Spinal cord (tissue), 10 donors: Measurements from ENCODE around the gene MOGAT1. TPM values are rescaled to one million over a fixed set of nuclear protein-coding genes. Genes with fewer than 3 reads are reported as not detected.

Experiments
- DNase-seq, 6 donors: peaks; one replicate each; pipeline versions ENCODE4 v3.0.0 to v3.0.0-alpha.2; 2013 to 2015; ENCODE audit warnings: low spot score in 6 of 6, low read depth in 4 of 6
- H3K27ac ChIP-seq: one replicate; pipeline ENCODE4 v1.5.1; 2013; ENCODE audit warnings: low read depth, low read length, control low read depth
- H3K27me3 ChIP-seq: one replicate; pipeline ENCODE4 v1.6.1; 2013; ENCODE audit warnings: low read length; ENCODE audit not compliant: control insufficient read depth, insufficient read depth
- H3K36me3 ChIP-seq: one replicate; pipeline ENCODE4 v1.6.1; 2013; ENCODE audit warnings: low read length; ENCODE audit not compliant: control insufficient read depth, insufficient read depth
- H3K4me1 ChIP-seq: one replicate; pipeline ENCODE4 v1.6.1; 2013; ENCODE audit warnings: low read length; ENCODE audit not compliant: control insufficient read depth, insufficient read depth
- H3K4me3 ChIP-seq: one replicate; pipeline ENCODE4 v1.5.1; 2013; ENCODE audit warnings: low read depth, low read length, control low read depth
- H3K9me3 ChIP-seq: one replicate; pipeline ENCODE4 v1.6.1; 2013; ENCODE audit warnings: low read length; ENCODE audit not compliant: control insufficient read depth, insufficient read depth
- WGBS: methylation state at CpG from one replicate; pipeline ENCODE4 v1.1.5; 2013; ENCODE audit warnings: missing lambda C conversion rate; ENCODE audit not compliant: insufficient coverage; 5-methylcytosine and 5-hydroxymethylcytosine counted together
- long read RNA-seq, 4 donors: transcript quantifications; one replicate each; lab custom pipeline, GENCODE V29; 2026
- polyA plus RNA-seq, 2 donors: library from polyadenylated mRNA; unstranded; fragments of 120-200 nt; gene quantifications; one replicate each; pipeline ENCODE4 v1.2.1, GENCODE V29; 2013; ENCODE audit not compliant: insufficient read length in 2 of 2
- total RNA-seq, 2 donors: library from RNA; depleted of rRNA in 1 of 2; stranded (reverse); fragments of 120-200 nt in 1 of 2; fragments of >200 nt in 1 of 2; gene quantifications; one replicate each; pipeline versions ENCODE4 v1.2.3 to v1.2.4, GENCODE V29; 2013 to 2014
- donor health status: healthy.

The MOGAT1 gene
- total RNA-seq (under 1 TPM; 0.20 to 0.22 TPM), polyA plus RNA-seq (under 1 TPM in 1 of 2 donors, not detected in 1; 0.20 TPM)
- long read RNA-seq, donor 1, result 0 reads
- long read RNA-seq, donor 2, result 0 reads
- long read RNA-seq, donor 3, result 0 reads
- long read RNA-seq, donor 4, result 0 reads

GRCh38 chr2:222671259-222672067, at the start of gene MOGAT1:
Gene MOGAT1 (plus strand): TSS chr2:222671658. CDS start chr2:222671786, 128 bp downstream.
- WGBS, result 1% methylated on average over 63 of the region's 66 CpGs
- H3K9me3 ChIP-seq, result no peaks in the 10 kb centered on the region
- peaks cover 13% of the 10 kb centered on the region for H3K27me3 ChIP-seq
- no peaks in the 10 kb centered on the region for H3K36me3 ChIP-seq
- DNase-seq, result peak in 4 of 6 donors; percentile 22 to 68 (median 52)
- peak within 1 kb of the TSS; percentile 40 for H3K4me3 ChIP-seq
- H3K27ac ChIP-seq, result no peak within 1 kb of the TSS
- H3K4me1 ChIP-seq, result peaks cover 9% of the 10 kb centered on the region

DNA sequence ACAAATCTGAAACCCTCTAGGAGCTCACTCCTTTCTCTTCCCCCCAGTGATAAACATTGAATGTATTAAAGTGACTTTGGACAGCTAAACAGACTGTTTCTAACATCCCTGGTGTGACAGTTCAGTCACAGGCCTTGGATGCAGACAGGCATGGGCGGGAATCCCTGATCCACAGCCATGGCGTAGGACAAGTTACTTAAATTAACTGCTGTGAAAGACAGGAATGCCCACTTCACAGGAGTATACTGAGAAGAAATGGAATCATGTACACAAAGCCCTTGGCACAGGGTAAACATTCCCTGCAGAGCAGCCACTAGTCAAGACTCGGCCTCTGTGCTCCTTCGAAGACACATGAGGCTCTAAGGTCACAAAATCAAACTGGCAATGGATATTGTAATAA, 49.6 kb upstream of the MOGAT1 start:
- no peaks in the 10 kb centered on the region for H3K4me1 ChIP-seq
- DNase-seq, result no peak

GRCh38 chr2:222622910-222623309, 48.5 kb upstream of the MOGAT1 start:
- Histone ChIP-seq H3K36me3 (peaks cover 15% of the 10 kb centered on the region), H3K27ac (no peak overlapping the region), H3K27me3 (no peaks in the 10 kb centered on the region), H3K9me3 (no peaks in the 10 kb centered on the region), H3K4me1 (no peaks in the 10 kb centered on the region), H3K4me3 (no peak overlapping the region)
- no peak for DNase-seq
- no CpG with 5 or more reads among the region's 2 CpGs for WGBS

More for the DNA sequence above, 49.6 kb upstream of the MOGAT1 start:
- no peak overlapping the region for H3K27ac ChIP-seq
- no peak overlapping the region for H3K4me3 ChIP-seq
- H3K36me3 ChIP-seq, result peaks cover 18% of the 10 kb centered on the region
- WGBS, result 61% methylated on average over 2 of the region's 4 CpGs
- H3K27me3 ChIP-seq, result no peaks in the 10 kb centered on the region
- no peaks in the 10 kb centered on the region for H3K9me3 ChIP-seq

- Histone ChIP-seq H3K4me3 (no peak overlapping the region), H3K27me3 (no peaks in the 10 kb centered on the region), H3K27ac (no peak overlapping the region), H3K9me3 (no peaks in the 10 kb centered on the region), H3K36me3 (peaks cover 14% of the 10 kb centered on the region), H3K4me1 (no peaks in the 10 kb centered on the region)
- 100% methylated on average over 2 of the region's 6 CpGs for WGBS
- DNase-seq, result no peak
These were observed 47.6 kb upstream of the MOGAT1 start for GRCh38 chr2:222623756-222624309.

DNA sequence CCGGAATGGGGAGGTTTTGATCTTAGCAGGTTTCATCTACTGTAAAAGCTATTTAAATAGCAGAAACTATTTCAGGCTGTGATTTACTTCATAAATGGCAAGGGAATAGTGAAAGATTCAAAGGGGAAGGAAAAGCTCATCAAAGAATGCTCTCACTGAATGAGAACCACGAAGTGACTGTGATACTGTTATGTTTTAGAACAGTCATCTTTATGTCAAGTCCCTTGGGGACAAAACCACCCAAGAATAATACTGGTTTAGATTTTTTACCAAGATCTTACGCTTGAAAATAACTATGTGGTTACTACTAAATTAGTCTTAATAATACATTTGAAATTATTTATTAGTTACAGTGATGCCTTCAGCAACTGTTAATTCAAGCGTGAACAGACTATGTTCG, 43.7 kb upstream of the MOGAT1 start:
- H3K27me3 ChIP-seq, result no peaks in the 10 kb centered on the region
- no peak overlapping the region for H3K4me3 ChIP-seq
- no CpG with 5 or more reads among the region's 5 CpGs for WGBS

GRCh38 chr2:222635295-222635694, 36.2 kb upstream of the MOGAT1 start:
- no CpG with 5 or more reads among the region's 1 CpG for WGBS
- Histone ChIP-seq H3K4me3 (no peak overlapping the region), H3K4me1 (no peaks in the 10 kb centered on the region), H3K9me3 (peaks cover 2% of the 10 kb centered on the region), H3K36me3 (peaks cover 21% of the 10 kb centered on the region), H3K27me3 (no peaks in the 10 kb centered on the region), H3K27ac (no peak overlapping the region)
- no peak for DNase-seq

More for the DNA sequence above, 43.7 kb upstream of the MOGAT1 start:
- DNase-seq, result no peak
- Histone ChIP-seq H3K27ac (no peak overlapping the region), H3K36me3 (peaks cover 18% of the 10 kb centered on the region), H3K9me3 (no peaks in the 10 kb centered on the region), H3K4me1 (no peaks in the 10 kb centered on the region)

DNA sequence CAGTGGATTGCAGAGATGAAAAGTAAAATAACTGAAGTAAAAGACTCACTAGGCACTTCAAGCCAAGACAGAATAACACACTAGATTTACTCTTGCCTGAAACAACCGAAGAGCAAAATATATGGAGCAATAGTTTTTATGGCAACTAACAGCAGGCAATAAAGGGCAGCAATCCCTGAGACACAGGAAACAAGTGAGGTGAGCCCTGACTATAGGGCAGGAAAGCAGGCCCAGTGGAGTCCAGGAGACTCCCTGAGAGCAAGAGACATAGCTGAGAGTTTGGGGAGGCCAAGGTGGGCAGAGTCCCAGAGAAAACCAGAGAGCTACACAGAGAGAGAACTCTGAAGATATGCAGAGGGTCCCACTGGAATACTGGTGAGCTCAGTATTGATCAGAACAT, 34.4 kb upstream of the MOGAT1 start:
- DNase-seq, result no peak
- H3K27me3 ChIP-seq, result no peaks in the 10 kb centered on the region
- no peak overlapping the region for H3K4me3 ChIP-seq
- H3K36me3 ChIP-seq, result peaks cover 29% of the 10 kb centered on the region
- H3K9me3 ChIP-seq, result peaks cover 2% of the 10 kb centered on the region
- H3K4me1 ChIP-seq, result no peaks in the 10 kb centered on the region
- WGBS, result 33% methylated on average over 1 of the region's 1 CpG
- no peak overlapping the region for H3K27ac ChIP-seq

DNA sequence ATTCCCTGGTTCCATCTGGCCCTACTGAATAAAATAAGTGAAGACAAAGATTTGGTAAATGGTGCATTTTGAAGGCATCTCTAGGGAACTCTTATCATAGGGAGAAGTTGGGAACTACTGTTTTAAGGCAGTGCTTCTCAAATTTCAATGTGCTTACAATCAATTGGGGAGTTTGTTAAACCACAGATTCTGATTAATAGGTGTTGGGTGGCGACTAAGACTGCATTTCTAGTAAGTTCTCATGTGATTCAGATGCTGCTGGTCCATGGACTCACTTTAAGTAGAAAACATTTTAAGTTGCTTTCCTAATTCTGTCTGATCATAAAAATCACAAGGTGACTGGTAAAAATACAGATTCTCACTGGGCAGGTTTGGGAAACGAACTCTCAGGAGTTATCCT, 30.1 kb upstream of the MOGAT1 start:
- Histone ChIP-seq H3K27ac (no peak overlapping the region), H3K4me1 (no peaks in the 10 kb centered on the region), H3K4me3 (no peak overlapping the region), H3K36me3 (peaks cover 25% of the 10 kb centered on the region), H3K9me3 (peaks cover 2% of the 10 kb centered on the region), H3K27me3 (no peaks in the 10 kb centered on the region)
- no peak for DNase-seq
- 100% methylated on average over 1 of the region's 2 CpGs for WGBS

GRCh38 chr2:222643134-222643533, 28.3 kb upstream of the MOGAT1 start:
- H3K27me3 ChIP-seq, result no peaks in the 10 kb centered on the region
- no peaks in the 10 kb centered on the region for H3K9me3 ChIP-seq
- DNase-seq, result no peak
- H3K4me3 ChIP-seq, result no peak overlapping the region
- H3K4me1 ChIP-seq, result no peaks in the 10 kb centered on the region
- no CpG with 5 or more reads among the region's 1 CpG for WGBS
- peaks cover 22% of the 10 kb centered on the region for H3K36me3 ChIP-seq
- H3K27ac ChIP-seq, result no peak overlapping the region
